Gastrocnemius medialis (tissue), 4 donors: ENCODE measurements around the gene DMKN. TPM values are rescaled to one million over a fixed set of nuclear protein-coding genes. Genes with fewer than 3 reads are reported as not detected.

ENCODE experiments used
- ATAC-seq, 2 donors: fragments of 150-250 bp; one replicate each; pipeline ENCODE4 v1.9.1; 2016
- DNase-seq, 2 donors: peaks; one replicate each; pipeline ENCODE4 v3.0.0-alpha.2; 2019
- H3K27ac ChIP-seq, 4 donors: fragments of 200-600 bp; sonication (generic); 1 replicate in 1 of 4; 2 replicates in 3 of 4; pipeline ENCODE4 v1.5.1; 2016 to 2018; ENCODE audit warnings: mild to moderate bottlenecking in 2 of 4, moderate library complexity in 1 of 4
- H3K27me3 ChIP-seq, 3 donors: fragments of 200-600 bp; sonication (generic) in 2 of 3; 1 replicate in 1 of 3; 2 replicates in 2 of 3; pipeline versions ENCODE4 v1.5.1 to v1.6.0; 2016 to 2019; ENCODE audit warnings: mild to moderate bottlenecking in 1 of 3, moderate library complexity in 1 of 3
- H3K36me3 ChIP-seq, 2 donors: fragments of 200-600 bp; sonication (generic) in 1 of 2; one replicate each; pipeline ENCODE4 v1.5.1; 2017 to 2018
- H3K4me1 ChIP-seq, 2 donors: fragments of 200-600 bp; sonication (generic) in 1 of 2; one replicate each; pipeline ENCODE4 v1.5.1; 2016 to 2017; ENCODE audit warnings: mild to moderate bottlenecking in 2 of 2
- H3K4me3 ChIP-seq, 4 donors: fragments of 200-600 bp; sonication (generic) in 3 of 4; 1 replicate in 1 of 4; 2 replicates in 3 of 4; pipeline ENCODE4 v1.5.1; 2016 to 2019; ENCODE audit warnings: mild to moderate bottlenecking in 2 of 4
- H3K9me3 ChIP-seq, 3 donors: fragments of 200-600 bp; sonication (generic) in 2 of 3; 1 replicate in 1 of 3; 2 replicates in 2 of 3; pipeline ENCODE4 v1.5.1; 2016 to 2019
- CTCF ChIP-seq, 5 experiments: fragments of 450-650 bp in 3 of 5; fragments of 200-600 bp in 2 of 5; sonication (generic) in 2 of 5; IDR thresholded peaks in 4 of 5; conservative IDR thresholded peaks in 1 of 5; 1 replicate in 4 of 5; 2 replicates in 1 of 5; pipeline ENCODE4 v1.5.1; 2016 to 2019; ENCODE audit warnings: antibody characterized with exemption in 5 of 5, mild to moderate bottlenecking in 3 of 5, moderate library complexity in 3 of 5
- POLR2A ChIP-seq, 2 donors: fragments of 450-650 bp; IDR thresholded peaks; one replicate each; pipeline ENCODE4 v1.6.1; 2017; ENCODE audit warnings: antibody characterized with exemption in 2 of 2, mild to moderate bottlenecking in 2 of 2, moderate library complexity in 2 of 2
- in situ Hi-C, 4 donors: fragments of 200-750 bp; cut with MboI; loops; one replicate each; pipeline versions ENCODE4 v1.15.0 to v1.8.0; 2017; ENCODE audit warnings: low sequenced_read_pairs in 4 of 4
- intact Hi-C: fragments of 100-400 bp; cut with DNase I; formaldehyde crosslinking; loops from one replicate; pipeline ENCODE4 v1.15.1; 2023; ENCODE audit warnings: low total_unique reads
- total RNA-seq, 4 donors: library from RNA; depleted of rRNA; stranded (reverse); fragments of >200 nt; gene quantifications; one replicate each; pipeline versions ENCODE4 v1.1.0 to v1.2.3, GENCODE V29; 2016

DMKN gene
- total RNA-seq, 4 donors from 2014 or later, result 0.89 TPM; not detected in 3

GRCh38 chr19:35486268-35486708 lies 27.2 kb downstream of the DMKN start:
- DNase-seq (no peak), ATAC-seq (no peak)
- in situ Hi-C loops, result no loop called here
- H3K27ac ChIP-seq, result no peak overlapping the region
- H3K4me3 ChIP-seq, result no peak overlapping the region
- no peaks in the 10 kb centered on the region for H3K27me3 ChIP-seq
- no peak for TF ChIP-seq CTCF (IDR thresholded peaks at IDR 0.05 in 4 of 5, conservative IDR thresholded peaks at IDR 0.05 in 1 of 5)
- H3K36me3 ChIP-seq, result no peaks in the 10 kb centered on the region
- H3K4me1 ChIP-seq, result no peaks in the 10 kb centered on the region
- intact Hi-C loops, result no loop called here
- H3K9me3 ChIP-seq, result no peaks in the 10 kb centered on the region

- Histone ChIP-seq H3K4me1 (no peaks in the 10 kb centered on the region), H3K27me3 (no peaks in the 10 kb centered on the region), H3K27ac (no peak overlapping the region), H3K36me3 (no peaks in the 10 kb centered on the region), H3K9me3 (no peaks in the 10 kb centered on the region), H3K4me3 (no peak overlapping the region)
- ATAC-seq (no peak), DNase-seq (no peak)
- no peak for TF ChIP-seq CTCF (IDR thresholded peaks at IDR 0.05 in 4 of 5, conservative IDR thresholded peaks at IDR 0.05 in 1 of 5)
- no peak for TF ChIP-seq POLR2A (IDR thresholded peaks at IDR 0.05)
- in situ Hi-C loops (no loop called here), intact Hi-C loops (no loop called here)
These were observed 29.0 kb downstream of the DMKN start for GRCh38 chr19:35484252-35485036.

GRCh38 chr19:35483089-35483488 lies 30.4 kb downstream of the DMKN start:
- Histone ChIP-seq H3K36me3 (no peaks in the 10 kb centered on the region), H3K27me3 (no peaks in the 10 kb centered on the region), H3K27ac (no peak overlapping the region), H3K4me3 (no peak overlapping the region), H3K4me1 (no peaks in the 10 kb centered on the region), H3K9me3 (no peaks in the 10 kb centered on the region)
- ATAC-seq (no peak), DNase-seq (no peak)
- intact Hi-C loops, result no loop called here
- TF ChIP-seq POLR2A (IDR thresholded peaks at IDR 0.05), result no peak
- no peak for TF ChIP-seq CTCF (IDR thresholded peaks at IDR 0.05 in 4 of 5, conservative IDR thresholded peaks at IDR 0.05 in 1 of 5)
- in situ Hi-C loops, result no loop called here

DNA sequence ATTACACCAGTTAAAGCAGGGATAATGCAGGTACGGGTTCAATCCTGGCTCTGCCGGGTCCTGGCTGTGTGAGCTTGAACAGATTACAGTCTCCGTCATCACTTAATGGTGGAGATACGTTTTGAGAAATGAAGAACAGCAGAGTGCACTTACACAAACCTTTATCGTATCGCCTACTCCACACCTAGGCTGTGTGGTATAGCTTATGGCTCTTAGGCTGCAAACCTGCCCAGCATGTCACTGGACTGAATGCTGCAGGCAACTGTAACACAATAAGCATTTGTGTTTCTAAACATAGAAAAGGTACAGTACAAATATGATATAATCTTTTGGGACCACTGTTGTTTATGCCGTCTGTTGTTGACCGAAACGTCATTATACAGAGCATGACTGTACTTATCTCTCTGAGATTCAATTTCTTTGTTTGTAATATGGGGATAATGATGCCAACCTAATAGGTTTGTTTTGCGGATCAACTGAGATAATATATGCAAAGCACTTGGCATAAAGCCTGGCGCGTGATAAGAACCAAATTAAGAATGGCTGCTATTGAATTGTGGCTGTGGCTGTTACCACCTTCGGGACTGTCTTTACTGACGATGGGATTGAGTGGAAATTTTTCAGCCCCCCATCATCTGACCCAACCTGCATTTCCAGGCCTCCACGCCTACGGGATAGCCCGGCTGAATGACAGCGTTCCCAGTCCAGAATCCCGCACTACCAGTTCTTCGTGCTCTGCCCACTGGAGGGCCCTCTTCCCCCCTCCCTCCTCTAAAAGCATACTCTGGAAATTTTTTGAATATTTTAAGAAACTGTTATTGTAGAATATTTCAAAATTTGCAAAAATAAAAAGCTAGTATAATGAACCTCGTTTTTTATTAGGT lies 34.4 kb downstream of the DMKN start:
- H3K27me3 ChIP-seq, result no peaks in the 10 kb centered on the region
- no peaks in the 10 kb centered on the region for H3K4me1 ChIP-seq
- H3K36me3 ChIP-seq, result no peaks in the 10 kb centered on the region
- DNase-seq (no peak), ATAC-seq (no peak)
- in situ Hi-C loops, result loop anchor here in 1 of 4 donors (10.0 kb wide), 1 partner anchor 124 kb away; the partner anchor contains the start of gene FFAR3
- TF ChIP-seq POLR2A (IDR thresholded peaks at IDR 0.05) (no peak), CTCF (IDR thresholded peaks at IDR 0.05 in 4 of 5, conservative IDR thresholded peaks at IDR 0.05 in 1 of 5) (no peak)
- H3K4me3 ChIP-seq, result no peak overlapping the region
- no peak overlapping the region for H3K27ac ChIP-seq
- no peaks in the 10 kb centered on the region for H3K9me3 ChIP-seq
- intact Hi-C loops, result no loop called here
